HUES64 (cell line): ENCODE measurements around the gene IGF2.

Source experiments
- H3K27ac ChIP-seq: 2 replicates; pipeline ENCODE4 v1.7.0; 2013; ENCODE audit warnings: low read depth, low read length, inconsistent platforms
- H3K27me3 ChIP-seq: 2 replicates; pipeline ENCODE4 v1.6.1; 2013; ENCODE audit warnings: mild to moderate bottlenecking, low read length; ENCODE audit not compliant: insufficient read depth
- H3K36me3 ChIP-seq: 2 replicates; pipeline ENCODE4 v1.6.1; 2013; ENCODE audit warnings: mild to moderate bottlenecking, low read length; ENCODE audit not compliant: insufficient read depth
- H3K4me1 ChIP-seq: 2 replicates; pipeline ENCODE4 v1.6.1; 2013; ENCODE audit warnings: mild to moderate bottlenecking, low read length, moderate library complexity; ENCODE audit not compliant: insufficient read depth
- H3K4me3 ChIP-seq: 2 replicates; pipeline ENCODE4 v1.5.1; 2013; ENCODE audit warnings: mild to moderate bottlenecking, low read length, moderate library complexity
- H3K9ac ChIP-seq: 2 replicates; pipeline ENCODE4 v1.6.1; 2013; ENCODE audit warnings: mild to moderate bottlenecking, low read depth, low read length
- H3K9me3 ChIP-seq: 2 replicates; pipeline ENCODE4 v1.6.1; 2013; ENCODE audit warnings: low read depth, low read length; ENCODE audit not compliant: insufficient read depth
- WGBS: fragments of 150-250, 120-280 bp; methylation state at CpG from one replicate; pipeline ENCODE4 v1.1.7; 2013; ENCODE audit warnings: missing lambda C conversion rate; 5-methylcytosine and 5-hydroxymethylcytosine counted together

Gene IGF2

GRCh38 chr11:2104524-2105440, 34.4 kb downstream of the IGF2 start:
- no peaks in the 10 kb centered on the region for H3K36me3 ChIP-seq
- H3K27me3 ChIP-seq = no peaks in the 10 kb centered on the region
- H3K9ac ChIP-seq = no peak overlapping the region
- no peaks in the 10 kb centered on the region for H3K4me1 ChIP-seq
- H3K4me3 ChIP-seq = no peak overlapping the region
- H3K9me3 ChIP-seq = no peaks in the 10 kb centered on the region
- 92% methylated on average over 18 of the region's 18 CpGs for whole genome bisulfite sequencing
- no peak overlapping the region for H3K27ac ChIP-seq

GRCh38 chr11:2103668-2104523, 35.3 kb downstream of the IGF2 start:
- Histone ChIP-seq H3K9ac (no peak overlapping the region), H3K27me3 (no peaks in the 10 kb centered on the region), H3K9me3 (no peaks in the 10 kb centered on the region), H3K4me1 (no peaks in the 10 kb centered on the region), H3K4me3 (no peak overlapping the region), H3K36me3 (no peaks in the 10 kb centered on the region), H3K27ac (no peak overlapping the region)
- 96% methylated on average over 25 of the region's 25 CpGs for WGBS

GRCh38 chr11:2102883-2103213, 36.3 kb downstream of the IGF2 start:
- no peaks in the 10 kb centered on the region for H3K9me3 ChIP-seq
- 73% methylated on average over 2 of the region's 2 CpGs for WGBS
- H3K4me3 ChIP-seq = no peak overlapping the region
- H3K36me3 ChIP-seq = no peaks in the 10 kb centered on the region
- 0 out of 2 replicates have a peak, but pooled peaks cover 9% of the 10 kb centered on the region for H3K27me3 ChIP-seq
- no peak overlapping the region for H3K27ac ChIP-seq
- peaks cover 2% of the 10 kb centered on the region for H3K4me1 ChIP-seq
- H3K9ac ChIP-seq = no peak overlapping the region

GRCh38 chr11:2102132-2102882, 36.9 kb downstream of the IGF2 start:
- H3K9ac ChIP-seq = no peak overlapping the region
- 88% methylated on average over 8 of the region's 8 CpGs for WGBS
- no peak overlapping the region for H3K4me3 ChIP-seq
- H3K36me3 ChIP-seq = no peaks in the 10 kb centered on the region
- H3K4me1 ChIP-seq = peaks cover 6% of the 10 kb centered on the region
- no peak overlapping the region for H3K27ac ChIP-seq
- H3K9me3 ChIP-seq = no peaks in the 10 kb centered on the region
- 0 out of 2 replicates have a peak, but pooled peaks cover 9% of the 10 kb centered on the region for H3K27me3 ChIP-seq

GRCh38 chr11:2101171-2101675, 38.0 kb downstream of the IGF2 start:
- Histone ChIP-seq H3K9me3 (no peaks in the 10 kb centered on the region), H3K9ac (no peak overlapping the region), H3K36me3 (no peaks in the 10 kb centered on the region), H3K4me3 (no peak overlapping the region), H3K27ac (no peak overlapping the region), H3K27me3 (peaks cover 9% of the 10 kb centered on the region; the same call in 1 of the 2 replicates), H3K4me1 (peaks cover 13% of the 10 kb centered on the region)
- 94% methylated on average over 10 of the region's 10 CpGs for WGBS

- 84% methylated on average over 25 of the region's 25 CpGs for WGBS
- Histone ChIP-seq H3K36me3 (no peaks in the 10 kb centered on the region), H3K27ac (no peak overlapping the region), H3K9me3 (no peaks in the 10 kb centered on the region), H3K9ac (no peak overlapping the region), H3K4me1 (peaks cover 13% of the 10 kb centered on the region), H3K27me3 (peaks cover 9% of the 10 kb centered on the region; the same call in 1 of the 2 replicates), H3K4me3 (no peak overlapping the region)
Observed at GRCh38 chr11:2100361-2101170, 38.6 kb downstream of the IGF2 start.

- Histone ChIP-seq H3K27me3 (peaks cover 9% of the 10 kb centered on the region; the same call in 1 of the 2 replicates), H3K4me3 (no peak overlapping the region), H3K36me3 (no peaks in the 10 kb centered on the region), H3K9me3 (no peaks in the 10 kb centered on the region), H3K4me1 (peaks cover 13% of the 10 kb centered on the region), H3K27ac (no peak overlapping the region), H3K9ac (no peak overlapping the region)
- WGBS = 83% methylated on average over 20 of the region's 20 CpGs
Observed at GRCh38 chr11:2099516-2100349, 39.5 kb downstream of the IGF2 start.

- Histone ChIP-seq H3K9ac (no peak overlapping the region), H3K36me3 (no peaks in the 10 kb centered on the region), H3K9me3 (no peaks in the 10 kb centered on the region), H3K27ac (no peak overlapping the region), H3K27me3 (peaks cover 9% of the 10 kb centered on the region; the same call in 1 of the 2 replicates), H3K4me1 (peaks cover 13% of the 10 kb centered on the region), H3K4me3 (no peak overlapping the region)
- 86% methylated on average over 22 of the region's 22 CpGs for WGBS
Observed at GRCh38 chr11:2098691-2099515, 40.3 kb downstream of the IGF2 start.
